Tibial artery (tissue), 4 donors: ENCODE data around the gene ETV5.
"Not testable (repeated sequence)": the region's sequence is repeated elsewhere in the genome, so short reads cannot be mapped to it uniquely, and the experiment has no call there.

Experiments
- DNase-seq, 2 donors: peaks; one replicate each; pipeline ENCODE4 v3.0.0-alpha.2; 2019
- H3K27ac ChIP-seq, 2 donors: fragments of 200-600 bp; sonication (generic) in 1 of 2; 1 replicate in 1 of 2; 2 replicates in 1 of 2; pipeline ENCODE4 v1.5.1; 2018 to 2019; ENCODE audit warnings: mild to moderate bottlenecking in 1 of 2
- H3K27me3 ChIP-seq, 2 donors: fragments of 200-600 bp; sonication (generic) in 1 of 2; one replicate each; pipeline versions ENCODE4 v1.5.1 to v1.6.0; 2016 to 2019
- H3K36me3 ChIP-seq, 3 donors: fragments of 200-600 bp; sonication (generic) in 2 of 3; one replicate each; pipeline ENCODE4 v1.5.1; 2016 to 2019; ENCODE audit warnings: mild to moderate bottlenecking in 2 of 3
- H3K4me1 ChIP-seq, 4 donors: fragments of 200-600 bp; sonication (generic) in 2 of 4; 1 replicate in 3 of 4; 2 replicates in 1 of 4; pipeline ENCODE4 v1.5.1; 2016 to 2019
- H3K4me3 ChIP-seq, 2 donors: fragments of 200-600 bp; sonication (generic) in 1 of 2; 1 replicate in 1 of 2; 2 replicates in 1 of 2; pipeline ENCODE4 v1.5.1; 2018 to 2019; ENCODE audit warnings: mild to moderate bottlenecking in 2 of 2
- H3K9me3 ChIP-seq, 3 donors: fragments of 200-600 bp; sonication (generic) in 1 of 3; one replicate each; pipeline ENCODE4 v1.5.1; 2016 to 2019
- CTCF ChIP-seq, 2 experiments: fragments of 200-600 bp in 1 of 2; fragments of 450-650 bp in 1 of 2; IDR thresholded peaks; one replicate each; pipeline ENCODE4 v1.5.1; 2017 to 2019; ENCODE audit warnings: antibody characterized with exemption in 2 of 2, mild to moderate bottlenecking in 1 of 2, moderate library complexity in 1 of 2
- intact Hi-C: fragments of 100-400 bp; cut with DNase I; formaldehyde crosslinking; loops from one replicate; pipeline ENCODE4 v1.15.0; 2023; ENCODE audit warnings: low total_unique reads

ETV5 gene

GRCh38 chr3:186038360-186038759, 70.5 kb downstream of the ETV5 start:
- intact Hi-C loops = no loop called here
- H3K27ac ChIP-seq = no peak overlapping the region
- no peaks in the 10 kb centered on the region for H3K36me3 ChIP-seq
- no peaks in the 10 kb centered on the region for H3K27me3 ChIP-seq
- no peak for TF ChIP-seq CTCF (IDR thresholded peaks at IDR 0.05)
- DNase-seq = no peak
- no peak overlapping the region for H3K4me3 ChIP-seq
- peaks cover 0 to 9% (median 9%) of the 10 kb centered on the region in 3 donors for H3K9me3 ChIP-seq
- no peaks in the 10 kb centered on the region for H3K4me1 ChIP-seq

DNA sequence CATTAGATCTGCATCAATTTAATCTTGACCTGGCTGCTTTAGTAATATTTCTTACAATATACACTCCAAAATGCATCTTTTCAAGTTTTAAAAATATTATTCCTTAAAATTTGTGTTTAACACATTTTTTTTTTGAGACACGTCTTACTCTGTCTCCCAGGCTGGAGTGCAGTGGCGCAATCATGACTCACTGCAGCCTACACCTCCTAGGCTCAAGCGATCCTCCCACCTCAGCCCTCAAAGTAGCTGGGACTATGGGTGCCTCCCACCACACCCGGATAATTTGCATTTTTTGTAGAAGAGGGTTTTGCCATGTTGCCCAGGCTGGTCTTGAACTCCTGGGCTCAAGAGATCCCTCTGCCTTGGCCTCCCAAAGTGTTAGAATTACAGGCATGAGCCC, 73.6 kb downstream of the ETV5 start:
- Histone ChIP-seq H3K4me1 (no peaks in the 10 kb centered on the region), H3K27ac (no peak overlapping the region), H3K4me3 (no peak overlapping the region), H3K36me3 (no peaks in the 10 kb centered on the region), H3K27me3 (no peaks in the 10 kb centered on the region), H3K9me3 (peaks cover 0 to 9% (median 9%) of the 10 kb centered on the region in 3 donors)
- no peak for TF ChIP-seq CTCF (IDR thresholded peaks at IDR 0.05)
- DNase-seq = peak in 1 of 2 donors; percentile 34
- intact Hi-C loops = no loop called here

- no peak overlapping the region for H3K27ac ChIP-seq
- no peak overlapping the region for H3K4me3 ChIP-seq
- no peak for DNase-seq
- intact Hi-C loops = no loop called here
- no peaks in the 10 kb centered on the region for H3K36me3 ChIP-seq
- TF ChIP-seq CTCF (IDR thresholded peaks at IDR 0.05) = no peak
- no peaks in the 10 kb centered on the region for H3K27me3 ChIP-seq
- no peaks in the 10 kb centered on the region for H3K9me3 ChIP-seq
- H3K4me1 ChIP-seq = no peaks in the 10 kb centered on the region
Observed at GRCh38 chr3:186032321-186032720, 76.6 kb downstream of the ETV5 start.

- H3K9me3 ChIP-seq, H3K27me3 ChIP-seq, DNase-seq, H3K27ac ChIP-seq, H3K36me3 ChIP-seq, intact Hi-C loops, H3K4me3 ChIP-seq: not testable (repeated sequence)
- H3K4me1 ChIP-seq = peaks cover 0 to 19% (median 5%) of the 10 kb centered on the region in 4 donors
Observed at GRCh38 chr3:186025993-186026392, 82.9 kb downstream of the ETV5 start.

GRCh38 chr3:186025161-186025560, 83.7 kb downstream of the ETV5 start:
- intact Hi-C loops = no loop called here
- no peak for DNase-seq
- TF ChIP-seq CTCF (IDR thresholded peaks at IDR 0.05) = no peak
- H3K4me1 ChIP-seq = peaks cover 0 to 19% (median 5%) of the 10 kb centered on the region in 4 donors
- H3K9me3 ChIP-seq = no peaks in the 10 kb centered on the region
- no peaks in the 10 kb centered on the region for H3K36me3 ChIP-seq
- peak overlapping the region in 1 of 2 donors; percentile 56 for H3K27ac ChIP-seq
- H3K27me3 ChIP-seq = no peaks in the 10 kb centered on the region
- no peak overlapping the region for H3K4me3 ChIP-seq

- Histone ChIP-seq H3K4me1 (peaks cover 0 to 19% (median 5%) of the 10 kb centered on the region in 4 donors), H3K9me3 (no peaks in the 10 kb centered on the region), H3K27me3 (no peaks in the 10 kb centered on the region), H3K4me3 (peak overlapping the region; percentile 8 to 21), H3K36me3 (no peaks in the 10 kb centered on the region), H3K27ac (peak overlapping the region; percentile 53 to 56)
- TF ChIP-seq CTCF (IDR thresholded peaks at IDR 0.05) = no peak
- intact Hi-C loops = no loop called here
- peak in 1 of 2 donors; percentile 57 for DNase-seq
Observed at GRCh38 chr3:186024210-186024609, 84.7 kb downstream of the ETV5 start.
